Jurkat, Clone E6-1 (cell line): Measurements from ENCODE around the gene PLAGL1.
"Not testable (repeated sequence)": the region's sequence is repeated elsewhere in the genome, so short reads cannot be mapped to it uniquely, and the experiment has no call there.

Experiments used
- DNase-seq: peaks from one replicate; pipeline ENCODE4 v3.0.0-alpha.2; 2011; ENCODE audit warnings: low read depth, low spot score
- H3K4me3 ChIP-seq: 2 replicates; pipeline ENCODE4 v1.5.1; 2011; ENCODE audit warnings: mild to moderate bottlenecking, low read length, control low read depth, moderate library complexity

Gene PLAGL1

GRCh38 chr6:143949962-143950361 is 58.1 kb downstream of the PLAGL1 start:
- H3K4me3 ChIP-seq = no peak overlapping the region
- DNase-seq = no peak

GRCh38 chr6:143949535-143949934 is 58.5 kb downstream of the PLAGL1 start:
- H3K4me3 ChIP-seq = no peak overlapping the region
- DNase-seq = no peak

- no peak for DNase-seq
Observed at GRCh38 chr6:143948208-143948607, 59.9 kb downstream of the PLAGL1 start.

GRCh38 chr6:143941852-143942627 is 66.0 kb downstream of the PLAGL1 start:
- H3K4me3 ChIP-seq = no peak overlapping the region
- DNase-seq = peak; percentile 85

More at GRCh38 chr6:143948208-143948607, 59.9 kb downstream of the PLAGL1 start:
- no peak overlapping the region for H3K4me3 ChIP-seq

- DNase-seq = peak; percentile 66
- no peak overlapping the region for H3K4me3 ChIP-seq
Observed at GRCh38 chr6:143940011-143940597, 68.0 kb downstream of the PLAGL1 start.

GRCh38 chr6:143939364-143939763 is 68.7 kb downstream of the PLAGL1 start:
- no peak overlapping the region for H3K4me3 ChIP-seq
- DNase-seq = no peak

- no peak for DNase-seq
- H3K4me3 ChIP-seq = no peak overlapping the region
Observed at GRCh38 chr6:143937668-143937970, 70.4 kb downstream of the PLAGL1 start.

- H3K4me3 ChIP-seq = no peak overlapping the region
- no peak for DNase-seq
Observed at GRCh38 chr6:143936778-143937667, 71.0 kb downstream of the PLAGL1 start.

- no peak for DNase-seq
Observed at GRCh38 chr6:143936347-143936746, 71.7 kb downstream of the PLAGL1 start.

GRCh38 chr6:143934867-143935266 is 73.2 kb downstream of the PLAGL1 start:
- DNase-seq = no peak
- H3K4me3 ChIP-seq = no peak overlapping the region

More at GRCh38 chr6:143936347-143936746, 71.7 kb downstream of the PLAGL1 start:
- H3K4me3 ChIP-seq = no peak overlapping the region

GRCh38 chr6:143934331-143934730 is 73.7 kb downstream of the PLAGL1 start:
- no peak overlapping the region for H3K4me3 ChIP-seq
- DNase-seq = no peak

- DNase-seq = no peak
Observed at GRCh38 chr6:143929975-143930374, 78.1 kb downstream of the PLAGL1 start.

GRCh38 chr6:143928853-143929252 is 79.2 kb downstream of the PLAGL1 start:
- H3K4me3 ChIP-seq = no peak overlapping the region
- DNase-seq = no peak

More at GRCh38 chr6:143929975-143930374, 78.1 kb downstream of the PLAGL1 start:
- no peak overlapping the region for H3K4me3 ChIP-seq

- DNase-seq, H3K4me3 ChIP-seq: not testable (repeated sequence)
Observed at GRCh38 chr6:143917026-143917425, 91.0 kb downstream of the PLAGL1 start.

- no peak for DNase-seq
- H3K4me3 ChIP-seq = no peak overlapping the region
Observed at GRCh38 chr6:143912671-143913070, 95.4 kb downstream of the PLAGL1 start.

GRCh38 chr6:143911028-143911427 is 97.0 kb downstream of the PLAGL1 start:
- DNase-seq = no peak
- H3K4me3 ChIP-seq = no peak overlapping the region

GRCh38 chr6:143902827-143903226 is 105.2 kb downstream of the PLAGL1 start:
- DNase-seq = no peak
- H3K4me3 ChIP-seq = no peak overlapping the region

- H3K4me3 ChIP-seq = no peak overlapping the region
- no peak for DNase-seq
Observed at GRCh38 chr6:143901885-143902750, 105.9 kb downstream of the PLAGL1 start.

- DNase-seq = no peak
- H3K4me3 ChIP-seq = no peak overlapping the region
Observed at GRCh38 chr6:143900358-143900757, 107.7 kb downstream of the PLAGL1 start.
